Measurements from ENCODE around the gene ADAM22. TPM values are rescaled to one million over a fixed set of nuclear protein-coding genes. Genes with fewer than 3 reads are reported as not detected.

Gene ADAM22
- polyA plus RNA-seq, 1 donor from 2014 or later, result 46.3 TPM

DNA sequence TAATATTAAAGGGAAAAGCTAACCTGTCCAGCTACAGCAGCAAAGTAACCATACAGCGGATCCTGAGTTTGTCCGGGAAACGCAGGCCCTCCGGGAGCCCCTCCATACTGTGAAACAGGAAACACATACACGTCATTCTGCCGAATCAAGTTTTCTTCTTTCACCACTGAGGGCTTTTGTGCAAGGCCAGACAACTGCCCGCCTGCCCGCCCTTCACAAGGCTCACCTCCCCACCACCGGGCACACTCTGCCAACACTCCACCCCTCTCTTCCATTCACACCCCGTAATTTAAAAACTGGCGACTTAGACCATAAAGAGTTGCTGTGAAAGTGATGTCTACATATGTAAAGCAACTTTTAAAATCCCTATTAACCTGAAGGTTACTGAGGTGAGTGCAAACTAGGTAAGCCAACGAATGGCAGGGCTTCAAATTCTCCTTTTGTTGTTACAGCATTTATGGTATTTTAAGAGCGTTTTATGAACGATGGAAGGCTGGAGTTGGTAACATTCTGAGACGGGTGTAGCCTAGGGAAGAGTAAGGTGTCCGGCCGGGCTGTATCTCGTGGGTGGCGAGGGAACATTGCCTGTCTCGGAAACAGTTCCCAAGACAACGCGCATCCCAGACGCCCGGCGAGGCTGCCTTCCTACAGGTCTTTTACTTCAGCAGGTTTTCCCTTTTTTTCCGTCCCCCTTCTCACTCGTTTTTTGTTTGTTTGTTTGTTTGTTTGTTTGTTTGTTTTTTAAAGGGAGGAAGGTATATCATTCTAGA, 285.0 kb downstream of the ADAM22 start:
- Histone ChIP-seq H4K20me1 (ENCODE audit: insufficient read depth) (no peaks in the 10 kb centered on the region), H3K27me3 (ENCODE audit: insufficient read depth, low read depth, low read length) (no peaks in the 10 kb centered on the region), H3K9ac (ENCODE audit: low read length) (peak overlapping the region; percentile 82), H3K4me2 (ENCODE audit: low read length) (peak overlapping the region; percentile 95), H3K9me2 (ENCODE audit: insufficient read depth, low read length) (no peaks in the 10 kb centered on the region), H3F3A (ENCODE audit: insufficient read depth, low read length, poor library complexity, severe bottlenecking) (no peaks in the 10 kb centered on the region), H3K79me2 (replicated peaks; ENCODE audit: insufficient read depth, low read length) (peaks cover 20% of the 10 kb centered on the region), H3K4me3 (ENCODE audit: low read length) (peak overlapping the region; percentile 93), H3K27ac (ENCODE audit: low read length) (no peak overlapping the region), H3K9me3 (ENCODE audit: low read length) (no peaks in the 10 kb centered on the region), H3K36me3 (ENCODE audit: insufficient read depth, low read length) (no peaks in the 10 kb centered on the region), H2AFZ (ENCODE audit: low read depth, low read length) (peak overlapping the region; percentile 90)
- no peak for TF ChIP-seq MXI1 (conservative IDR thresholded peaks at IDR 0.05; ENCODE audit: poor library complexity, severe bottlenecking)
- TF ChIP-seq POLR2AphosphoS5 (IDR thresholded peaks at IDR 0.05), result no peak
- TF ChIP-seq, protein P1, sequence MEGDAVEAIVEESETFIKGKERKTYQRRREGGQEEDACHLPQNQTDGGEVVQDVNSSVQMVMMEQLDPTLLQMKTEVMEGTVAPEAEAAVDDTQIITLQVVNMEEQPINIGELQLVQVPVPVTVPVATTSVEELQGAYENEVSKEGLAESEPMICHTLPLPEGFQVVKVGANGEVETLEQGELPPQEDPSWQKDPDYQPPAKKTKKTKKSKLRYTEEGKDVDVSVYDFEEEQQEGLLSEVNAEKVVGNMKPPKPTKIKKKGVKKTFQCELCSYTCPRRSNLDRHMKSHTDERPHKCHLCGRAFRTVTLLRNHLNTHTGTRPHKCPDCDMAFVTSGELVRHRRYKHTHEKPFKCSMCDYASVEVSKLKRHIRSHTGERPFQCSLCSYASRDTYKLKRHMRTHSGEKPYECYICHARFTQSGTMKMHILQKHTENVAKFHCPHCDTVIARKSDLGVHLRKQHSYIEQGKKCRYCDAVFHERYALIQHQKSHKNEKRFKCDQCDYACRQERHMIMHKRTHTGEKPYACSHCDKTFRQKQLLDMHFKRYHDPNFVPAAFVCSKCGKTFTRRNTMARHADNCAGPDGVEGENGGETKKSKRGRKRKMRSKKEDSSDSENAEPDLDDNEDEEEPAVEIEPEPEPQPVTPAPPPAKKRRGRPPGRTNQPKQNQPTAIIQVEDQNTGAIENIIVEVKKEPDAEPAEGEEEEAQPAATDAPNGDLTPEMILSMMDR (IDR thresholded peaks at IDR 0.05; ENCODE audit: poor library complexity, severe bottlenecking), result no peak
- no peak for TF ChIP-seq SMC3 (conservative IDR thresholded peaks at IDR 0.05; ENCODE audit: poor library complexity)
- no peak for TF ChIP-seq EZH2 (IDR thresholded peaks at IDR 0.05; ENCODE audit: borderline replicate concordance, insufficient read depth, low read length, poor library complexity, severe bottlenecking)
- TF ChIP-seq RAD21 (conservative IDR thresholded peaks at IDR 0.05), result no peak
- TF ChIP-seq TAF1 (IDR thresholded peaks at IDR 0.05; ENCODE audit: low read depth), result no peak
- TF ChIP-seq EP300 (conservative IDR thresholded peaks at IDR 0.05; ENCODE audit: poor library complexity, severe bottlenecking), result no peak
- TF ChIP-seq, protein P2, sequence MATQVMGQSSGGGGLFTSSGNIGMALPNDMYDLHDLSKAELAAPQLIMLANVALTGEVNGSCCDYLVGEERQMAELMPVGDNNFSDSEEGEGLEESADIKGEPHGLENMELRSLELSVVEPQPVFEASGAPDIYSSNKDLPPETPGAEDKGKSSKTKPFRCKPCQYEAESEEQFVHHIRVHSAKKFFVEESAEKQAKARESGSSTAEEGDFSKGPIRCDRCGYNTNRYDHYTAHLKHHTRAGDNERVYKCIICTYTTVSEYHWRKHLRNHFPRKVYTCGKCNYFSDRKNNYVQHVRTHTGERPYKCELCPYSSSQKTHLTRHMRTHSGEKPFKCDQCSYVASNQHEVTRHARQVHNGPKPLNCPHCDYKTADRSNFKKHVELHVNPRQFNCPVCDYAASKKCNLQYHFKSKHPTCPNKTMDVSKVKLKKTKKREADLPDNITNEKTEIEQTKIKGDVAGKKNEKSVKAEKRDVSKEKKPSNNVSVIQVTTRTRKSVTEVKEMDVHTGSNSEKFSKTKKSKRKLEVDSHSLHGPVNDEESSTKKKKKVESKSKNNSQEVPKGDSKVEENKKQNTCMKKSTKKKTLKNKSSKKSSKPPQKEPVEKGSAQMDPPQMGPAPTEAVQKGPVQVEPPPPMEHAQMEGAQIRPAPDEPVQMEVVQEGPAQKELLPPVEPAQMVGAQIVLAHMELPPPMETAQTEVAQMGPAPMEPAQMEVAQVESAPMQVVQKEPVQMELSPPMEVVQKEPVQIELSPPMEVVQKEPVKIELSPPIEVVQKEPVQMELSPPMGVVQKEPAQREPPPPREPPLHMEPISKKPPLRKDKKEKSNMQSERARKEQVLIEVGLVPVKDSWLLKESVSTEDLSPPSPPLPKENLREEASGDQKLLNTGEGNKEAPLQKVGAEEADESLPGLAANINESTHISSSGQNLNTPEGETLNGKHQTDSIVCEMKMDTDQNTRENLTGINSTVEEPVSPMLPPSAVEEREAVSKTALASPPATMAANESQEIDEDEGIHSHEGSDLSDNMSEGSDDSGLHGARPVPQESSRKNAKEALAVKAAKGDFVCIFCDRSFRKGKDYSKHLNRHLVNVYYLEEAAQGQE (IDR thresholded peaks at IDR 0.05; ENCODE audit: borderline replicate concordance), result no peak

DNA sequence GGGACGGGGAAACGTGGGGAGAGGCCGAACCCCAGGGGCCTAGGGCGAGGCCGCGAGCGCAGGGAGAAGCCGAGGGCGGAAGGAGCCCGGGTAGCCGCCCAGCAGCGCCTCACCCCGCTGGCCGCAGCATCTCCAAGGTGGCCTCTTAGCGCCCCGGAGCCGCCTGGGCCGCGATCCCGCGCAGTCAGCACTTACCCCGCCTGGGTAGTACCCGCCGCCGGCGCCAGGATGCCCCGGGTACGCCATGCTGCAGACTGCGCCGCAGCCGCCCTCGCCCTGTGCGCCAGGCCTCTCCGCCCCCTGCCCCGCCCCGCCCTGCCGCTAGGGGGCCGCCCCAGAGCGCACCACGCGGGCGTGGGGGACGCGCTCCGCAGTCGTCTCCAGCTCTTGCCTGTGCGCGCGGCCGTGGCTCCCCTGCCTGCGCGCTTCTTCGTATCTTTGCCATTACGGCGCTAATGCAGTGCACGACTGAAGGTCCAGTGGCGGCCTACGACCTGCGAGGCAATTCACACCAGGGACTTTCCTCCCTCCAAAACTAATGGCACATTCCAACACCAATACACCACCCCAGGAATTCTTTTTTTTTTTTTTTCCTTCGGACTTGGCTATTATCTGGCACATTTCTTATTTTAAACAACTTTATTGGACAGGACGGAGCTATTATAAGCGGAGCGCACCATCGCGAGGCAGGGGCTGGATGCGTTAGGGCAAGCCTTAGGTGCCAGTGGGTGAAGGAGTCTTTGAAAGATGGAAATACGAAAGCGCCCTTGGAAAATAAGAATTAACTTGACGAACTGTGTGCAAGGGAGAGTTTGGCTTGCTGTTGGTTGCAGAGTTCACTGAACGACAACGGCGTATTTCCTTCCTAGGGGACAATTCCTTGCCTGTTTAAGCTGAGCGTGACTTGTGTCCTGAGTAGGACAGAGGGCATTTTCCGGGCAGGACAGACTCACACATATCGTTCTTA, 286.0 kb downstream of the ADAM22 start, which contains the start of gene SRI:
Gene SRI, minus strand, starts transcription at position 258 of the 967 bp plus-strand sequence. Its CDS starts 12 bp downstream, at position 246.
- H4K20me1 ChIP-seq (ENCODE audit: insufficient read depth), result no peaks in the 10 kb centered on the region
- H3K4me3 ChIP-seq (ENCODE audit: low read length), result peak within 1 kb of the TSS; percentile 93
- H3K4me2 ChIP-seq (ENCODE audit: low read length), result peak within 1 kb of the TSS; percentile 95
- peak within 1 kb of the TSS; percentile 82 for H3K9ac ChIP-seq (ENCODE audit: low read length)
- H2AFZ ChIP-seq (ENCODE audit: low read depth, low read length), result peak within 1 kb of the TSS; percentile 90
- H3K79me2 ChIP-seq (replicated peaks; ENCODE audit: insufficient read depth, low read length), result peaks cover 20% of the 10 kb centered on the region
- no peak within 1 kb of the TSS for H3K27ac ChIP-seq (ENCODE audit: low read length)
- TF ChIP-seq EP300 (conservative IDR thresholded peaks at IDR 0.05; ENCODE audit: poor library complexity, severe bottlenecking), result peak; percentile 50
- TF ChIP-seq, protein P1 (IDR thresholded peaks at IDR 0.05; ENCODE audit: poor library complexity, severe bottlenecking), result peak; percentile 93
- no peak for TF ChIP-seq TAF1 (IDR thresholded peaks at IDR 0.05; ENCODE audit: low read depth)
- TF ChIP-seq POLR2AphosphoS5 (IDR thresholded peaks at IDR 0.05), result peak; percentile 74
- peak; percentile 40 for TF ChIP-seq RAD21 (conservative IDR thresholded peaks at IDR 0.05)
- peak; percentile 45 for TF ChIP-seq SMC3 (conservative IDR thresholded peaks at IDR 0.05; ENCODE audit: poor library complexity)
- TF ChIP-seq EZH2 (IDR thresholded peaks at IDR 0.05; ENCODE audit: borderline replicate concordance, insufficient read depth, low read length, poor library complexity, severe bottlenecking), result no peak
- TF ChIP-seq, protein P2 (IDR thresholded peaks at IDR 0.05; ENCODE audit: borderline replicate concordance), result peak; percentile 34
- peak; percentile 80 for TF ChIP-seq MXI1 (conservative IDR thresholded peaks at IDR 0.05; ENCODE audit: poor library complexity, severe bottlenecking)
- no peaks in the 10 kb centered on the region for H3K27me3 ChIP-seq (ENCODE audit: insufficient read depth, low read depth, low read length)
- H3K9me2 ChIP-seq (ENCODE audit: insufficient read depth, low read length), result no peaks in the 10 kb centered on the region
- no peaks in the 10 kb centered on the region for H3F3A ChIP-seq (ENCODE audit: insufficient read depth, low read length, poor library complexity, severe bottlenecking)
- H3K36me3 ChIP-seq (ENCODE audit: insufficient read depth, low read length), result no peaks in the 10 kb centered on the region
- no peaks in the 10 kb centered on the region for H3K9me3 ChIP-seq (ENCODE audit: low read length)
